Endothelial cell of umbilical vein (primary cell): Measurements from ENCODE around the gene TNFRSF1A. TPM values are rescaled to one million over a fixed set of nuclear protein-coding genes. Genes with fewer than 3 reads are reported as not detected.

Experiments
- BruUV-seq: library from RNA; stranded (reverse); fragments of 400-500 nt; replicated peaks from 2 replicates; lab custom pipeline; 2021; lab: Mats Ljungman, UMichigan
- CTCF ChIA-PET: fragments of 300-600, 350-600 bp; sonication (Branson Sonifier 250); formaldehyde crosslinking; loops from one replicate; lab custom pipeline; 2021; ENCODE audit warnings: antibody characterized with exemption, inconsistent platforms; lab: Charles Lee
- POLR2A ChIA-PET: fragments of 300-600, 350-600 bp; sonication (Branson Sonifier 250); formaldehyde crosslinking; loops from one replicate; lab custom pipeline; 2021; ENCODE audit warnings: antibody characterized with exemption, inconsistent platforms; lab: Charles Lee
- DNase-seq: peaks from one replicate; pipeline ENCODE4 v3.0.0-alpha.2; 2011; ENCODE audit warnings: low read depth, low spot score
- FAIRE-seq: peaks from 2 replicates; lab custom pipeline; 2011; peaks lifted over from hg19 to GRCh38; lab: Jason Lieb, UNC
- H2AFZ ChIP-seq: 2 replicates; pipeline ENCODE4 v1.6.0; 2012; ENCODE audit warnings: low read depth, low read length, control low read depth, inconsistent platforms
- H3K27ac ChIP-seq: 2 replicates; pipeline ENCODE4 v1.5.1; 2011; ENCODE audit warnings: low read depth, mild to moderate bottlenecking, control low read depth, low read length, moderate library complexity; ENCODE audit not compliant: insufficient read depth
- H3K27me3 ChIP-seq, 2 experiments: 2 replicates each; pipeline versions ENCODE4 v1.6.0 to v1.6.1; 2011; ENCODE audit warnings: low read length in 2 of 2, mixed read lengths in 1 of 2; ENCODE audit not compliant: control insufficient read depth in 2 of 2, insufficient read depth in 2 of 2
- H3K36me3 ChIP-seq, 2 experiments: 2 replicates in 1 of 2; 3 replicates in 1 of 2; pipeline ENCODE4 v1.5.1; 2011; ENCODE audit warnings: low read length in 2 of 2, mild to moderate bottlenecking in 1 of 2, moderate library complexity in 1 of 2; ENCODE audit not compliant: control insufficient read depth in 2 of 2, insufficient read depth in 2 of 2; ENCODE audit errors: extremely low read depth in 1 of 2
- H3K4me1 ChIP-seq: 3 replicates; pipeline ENCODE4 v1.5.1; 2011; ENCODE audit warnings: mild to moderate bottlenecking, low read length; ENCODE audit not compliant: control insufficient read depth, insufficient read depth; ENCODE audit errors: extremely low read depth
- H3K4me2 ChIP-seq: 2 replicates; pipeline ENCODE4 v1.6.1; 2011; ENCODE audit warnings: low read length, control low read depth, mixed read lengths; ENCODE audit not compliant: insufficient read depth
- H3K4me3 ChIP-seq, 3 experiments: fragments of 200-600 bp in 1 of 3; sonication (generic), shearing (Covaris generic) in 1 of 3; replicated peaks in 1 of 3; 2 replicates each; pipeline ENCODE4 v1.5.1; 2011 to 2016; ENCODE audit warnings: control low read depth in 3 of 3, low read length in 3 of 3, mild to moderate bottlenecking in 2 of 3, inconsistent platforms in 1 of 3, low read depth in 1 of 3, moderate library complexity in 1 of 3; ENCODE audit not compliant: insufficient read depth in 1 of 3
- H3K79me2 ChIP-seq: 2 replicates; pipeline ENCODE4 v1.6.0; 2012; ENCODE audit warnings: low read length, inconsistent platforms; ENCODE audit not compliant: control insufficient read depth, insufficient read depth
- H3K9ac ChIP-seq: replicated peaks from 2 replicates; pipeline ENCODE3; 2011; ENCODE audit warnings: low read length, control low read depth; ENCODE audit not compliant: insufficient read depth; ENCODE audit errors: extremely low read depth
- H3K9me1 ChIP-seq: replicated peaks from 3 replicates; pipeline ENCODE4 v1.6.0; 2011; ENCODE audit warnings: mild to moderate bottlenecking, low read length; ENCODE audit not compliant: control insufficient read depth, insufficient read depth; ENCODE audit errors: extremely low read depth
- H3K9me3 ChIP-seq: replicated peaks from 2 replicates; pipeline ENCODE4 v1.5.1; 2012; ENCODE audit warnings: low read length, inconsistent platforms; ENCODE audit not compliant: control insufficient read depth, insufficient read depth
- H4K20me1 ChIP-seq: replicated peaks from 2 replicates; pipeline ENCODE3; 2011; ENCODE audit warnings: mild to moderate bottlenecking, low read length; ENCODE audit not compliant: control insufficient read depth, insufficient read depth; ENCODE audit errors: extremely low read depth
- CTCF ChIP-seq, 2 donors: IDR thresholded peaks; 1 replicate in 1 of 2; 2 replicates in 1 of 2; pipeline ENCODE4 v1.5.1; 2011; ENCODE audit warnings: low read length in 2 of 2, mild to moderate bottlenecking in 2 of 2, moderate library complexity in 2 of 2, control low read depth in 1 of 2, inconsistent platforms in 1 of 2, low read depth in 1 of 2; ENCODE audit not compliant: insufficient read depth in 1 of 2; ENCODE audit errors: extremely low read depth in 1 of 2
- EZH2 ChIP-seq: IDR thresholded peaks from 2 replicates; pipeline ENCODE4 v1.6.1; 2012; ENCODE audit warnings: borderline replicate concordance, low read depth, mild to moderate bottlenecking, moderate library complexity, low read length, inconsistent platforms; ENCODE audit not compliant: severe bottlenecking
- FOS ChIP-seq: IDR thresholded peaks from 2 replicates; pipeline ENCODE4 v1.6.1; 2011; ENCODE audit warnings: mild to moderate bottlenecking, low read length, moderate library complexity, borderline replicate concordance; ENCODE audit not compliant: insufficient read depth
- GATA2 ChIP-seq: IDR thresholded peaks from 2 replicates; pipeline ENCODE4 v1.7.0; 2011; ENCODE audit warnings: low read depth, mild to moderate bottlenecking, moderate library complexity, mixed read lengths, low read length; ENCODE audit not compliant: insufficient read length, insufficient read depth
- JUN ChIP-seq: IDR thresholded peaks from 2 replicates; pipeline ENCODE4 v1.6.1; 2011; ENCODE audit warnings: borderline replicate concordance, low read depth; ENCODE audit not compliant: insufficient read length, insufficient read depth
- MAX ChIP-seq: IDR thresholded peaks from 2 replicates; pipeline ENCODE4 v1.6.1; 2011; ENCODE audit not compliant: insufficient read depth, insufficient read length
- MYC ChIP-seq: IDR thresholded peaks from one replicate; pipeline ENCODE4 v1.6.1; 2011; ENCODE audit warnings: mild to moderate bottlenecking, low read depth, low read length
- POLR2A ChIP-seq: IDR thresholded peaks from 2 replicates; pipeline ENCODE4 v1.6.1; 2012; ENCODE audit warnings: low read depth, mild to moderate bottlenecking, control low read depth, low read length
- POLR2AphosphoS5 ChIP-seq: IDR thresholded peaks from 2 replicates; pipeline ENCODE4 v1.6.1; 2012; ENCODE audit warnings: low read depth, mild to moderate bottlenecking, control low read depth, low read length, moderate library complexity; ENCODE audit not compliant: insufficient read depth
- dilution Hi-C: fragments of 300-500 bp; cut with MboI; formaldehyde crosslinking; loops from one replicate; pipeline ENCODE4 v1.15.0; 2019; ENCODE audit warnings: low sequenced_read_pairs; ENCODE audit not compliant: extremely low pct_ligation_motif_present
- intact Hi-C: fragments of 100-400 bp; cut with micrococcal nuclease; formaldehyde crosslinking; loops from one replicate; pipeline ENCODE4 v1.10.0; 2022
- polyA plus RNA-seq, 4 experiments: library from polyadenylated mRNA; depleted of rRNA in 3 of 4; stranded (reverse) in 3 of 4; unstranded in 1 of 4; fragments of >200 nt; gene quantifications; 2 replicates each; pipeline versions ENCODE4 v1.2.1 to v1.2.3, GENCODE V29; 2011 to 2012; ENCODE audit warnings: missing spikeins in 1 of 4
- total RNA-seq: library from RNA; stranded (reverse); gene quantifications from 2 replicates; pipeline ENCODE4 v1.2.3, GENCODE V29; 2021

Gene TNFRSF1A
- total and polyA plus RNA-seq, 2 donors (not counting 3 experiments of a cell fraction or from before 2014, with no cell fraction given): 86.5 to 98.2 TPM

GRCh38 chr12:6387541-6387940 is 45.7 kb upstream of the TNFRSF1A start:
- Histone ChIP-seq H3K9ac (no peak overlapping the region), H3K27me3 (no peaks in the 10 kb centered on the region), H3K4me3 (no peak overlapping the region), H3K4me1 (peaks cover 20% of the 10 kb centered on the region), H2AFZ (no peak overlapping the region), H3K4me2 (no peak overlapping the region), H3K27ac (no peak overlapping the region), H3K79me2 (peaks cover 20% of the 10 kb centered on the region), H3K9me3 (no peaks in the 10 kb centered on the region), H3K9me1 (no peaks in the 10 kb centered on the region), H3K36me3 (peaks cover 11 to 30% of the 10 kb centered on the region in 2 experiments), H4K20me1 (no peaks in the 10 kb centered on the region)
- POLR2A ChIA-PET: no interaction called here
- dilution Hi-C loops: no loop called here
- intact Hi-C loops: no loop called here
- CTCF ChIA-PET: interaction anchor here (0.5 to 1.3 kb wide), 2 partner anchors 28 to 61 kb away, joined by 3 read pairs; no protein-coding TSS in a partner anchor
- no peak for FAIRE-seq
- TF ChIP-seq GATA2 (no peak), POLR2A (no peak), MYC (no peak), JUN (no peak), MAX (no peak), POLR2AphosphoS5 (no peak)
- DNase-seq: no peak
- BruUV-seq: no TSS peak

- dilution Hi-C loops (no loop called here), intact Hi-C loops (no loop called here)
- ChIA-PET CTCF (no interaction called here), POLR2A (no interaction called here)
- H4K20me1 ChIP-seq: no peaks in the 10 kb centered on the region
- H3K79me2 ChIP-seq: peaks cover 20% of the 10 kb centered on the region
- H3K4me3 ChIP-seq: no peak overlapping the region
- no peak overlapping the region for H3K9ac ChIP-seq
- no peaks in the 10 kb centered on the region for H3K9me3 ChIP-seq
- no peak overlapping the region for H3K27ac ChIP-seq
- no TSS peak for BruUV-seq
- peaks cover 9 to 30% of the 10 kb centered on the region in 2 experiments for H3K36me3 ChIP-seq
- H2AFZ ChIP-seq: no peak overlapping the region
- H3K9me1 ChIP-seq: no peaks in the 10 kb centered on the region
- peaks cover 20% of the 10 kb centered on the region for H3K4me1 ChIP-seq
- DNase-seq (no peak), FAIRE-seq (peak; percentile 33)
- no peaks in the 10 kb centered on the region for H3K27me3 ChIP-seq
- no peak overlapping the region for H3K4me2 ChIP-seq
- no peak for TF ChIP-seq MAX
- no peak for TF ChIP-seq FOS
- no peak for TF ChIP-seq CTCF (IDR thresholded peaks at IDR 0.05; ENCODE audit: extremely low read depth in 1 of 2, insufficient read depth in 1 of 2, low read depth in 1 of 2, low read length in 2 of 2)
- no peak for TF ChIP-seq GATA2
- TF ChIP-seq MYC: no peak
- no peak for TF ChIP-seq POLR2AphosphoS5
- TF ChIP-seq POLR2A: no peak
- TF ChIP-seq JUN: no peak
- no peak for TF ChIP-seq EZH2
Observed at GRCh38 chr12:6386491-6386890, 44.6 kb upstream of the TNFRSF1A start.
